MCF 10A (cell line): Measurements from ENCODE around the gene SLC39A3. TPM values are rescaled to one million over a fixed set of nuclear protein-coding genes. Genes with fewer than 3 reads are reported as not detected.

Source experiments
- BruUV-seq: library from RNA; stranded (reverse); fragments of 400-500 nt; replicated peaks from 2 replicates; lab custom pipeline; 2021; lab: Mats Ljungman, UMichigan
- CTCF ChIA-PET: fragments of 300-600 bp; sonication (Branson Sonifier 250); formaldehyde crosslinking; extraction: SDS; loops from one replicate; lab custom pipeline; 2021; ENCODE audit warnings: antibody characterized with exemption, inconsistent platforms; lab: Yijun Ruan, JAX
- POLR2A ChIA-PET: fragments of 300-600, 350-650 bp; sonication (Branson Sonifier 250); formaldehyde crosslinking; extraction: SDS; loops from one replicate; lab custom pipeline; 2020; ENCODE audit warnings: antibody characterized with exemption, inconsistent platforms; lab: Yijun Ruan, JAX
- DNase-seq: peaks from one replicate; pipeline ENCODE4 v3.0.0-alpha.2; 2018; ENCODE audit not compliant: unreplicated experiment
- H3K27ac Mint-ChIP-seq: one replicate; pipeline ENCODE4 v1.8.0; 2022; ENCODE audit warnings: mild to moderate bottlenecking, low read depth, mixed read lengths; ENCODE audit not compliant: unreplicated experiment
- H3K27me3 Mint-ChIP-seq: one replicate; pipeline ENCODE4 v1.8.0; 2022; ENCODE audit warnings: mixed read lengths; ENCODE audit not compliant: insufficient read depth, unreplicated experiment
- H3K36me3 Mint-ChIP-seq: one replicate; pipeline ENCODE4 v1.8.0; 2022; ENCODE audit warnings: mild to moderate bottlenecking, moderate library complexity, mixed read lengths; ENCODE audit not compliant: insufficient read depth, unreplicated experiment
- H3K4me1 Mint-ChIP-seq: one replicate; pipeline ENCODE4 v1.8.0; 2022; ENCODE audit warnings: mixed read lengths; ENCODE audit not compliant: insufficient read depth, unreplicated experiment
- H3K4me3 Mint-ChIP-seq: one replicate; pipeline ENCODE4 v1.8.0; 2022; ENCODE audit warnings: mild to moderate bottlenecking, moderate library complexity, mixed read lengths; ENCODE audit not compliant: unreplicated experiment
- H3K9me3 Mint-ChIP-seq: one replicate; pipeline ENCODE4 v1.8.0; 2022; ENCODE audit warnings: mixed read lengths; ENCODE audit not compliant: unreplicated experiment
- intact Hi-C: fragments of 100-400 bp; cut with micrococcal nuclease; formaldehyde crosslinking; loops from 2 replicates; pipeline ENCODE4 v1.14.1; 2022
- total RNA-seq: library from RNA; stranded (reverse); gene quantifications from 2 replicates; pipeline ENCODE4 v1.2.3, GENCODE V29; 2022
- TF ChIP-seq, protein P1 (sequence below): fragments of 200-600 bp; IDR thresholded peaks from one replicate; pipeline ENCODE4 v1.8.0; 2022; ENCODE audit warnings: antibody characterized with exemption, mild to moderate bottlenecking; ENCODE audit not compliant: unreplicated experiment

The SLC39A3 gene
- total RNA-seq, 1 experiment from 2014 or later = 21.3 TPM

DNA sequence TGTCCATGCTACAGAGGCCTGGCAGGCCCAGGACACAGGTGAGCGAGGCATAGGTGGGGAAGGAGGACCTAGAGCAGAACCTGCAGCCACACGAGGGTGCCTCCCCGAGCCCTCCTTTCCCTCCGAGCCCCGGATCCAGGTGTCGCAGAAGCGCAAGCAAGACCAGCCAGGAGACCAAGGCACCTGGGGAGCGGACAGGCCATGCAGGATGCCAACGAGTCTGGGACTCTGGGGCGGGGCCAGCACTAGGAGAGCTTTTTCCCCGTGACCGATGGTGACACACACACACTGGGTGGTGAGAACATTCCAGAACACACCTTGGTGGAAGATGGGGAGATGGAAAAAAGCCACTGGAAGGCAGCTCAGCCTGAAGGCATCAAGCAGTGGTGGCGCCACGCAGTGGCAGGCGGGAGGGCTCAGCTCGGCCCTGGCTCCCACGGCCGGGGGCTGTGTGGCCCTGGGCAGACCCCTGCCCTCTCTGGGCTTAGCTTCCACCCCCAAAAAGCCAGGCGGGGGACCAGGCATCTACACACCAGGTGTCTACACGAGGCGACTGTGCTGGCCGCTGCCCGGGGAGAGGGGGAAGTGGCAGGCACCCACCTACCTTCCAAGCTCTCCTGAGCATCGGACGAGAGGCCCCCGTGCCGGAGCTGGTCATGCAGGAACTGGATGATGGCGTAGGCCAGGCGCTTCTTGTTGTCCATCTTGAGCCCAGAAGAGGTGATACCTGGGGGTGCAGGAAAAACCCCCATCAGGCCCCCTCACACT, 28.7 kb upstream of the SLC39A3 start:
- ChIA-PET POLR2A (no interaction called here), CTCF (interaction anchor here (1.5 to 1.6 kb wide), 2 partner anchors 19 to 121 kb away, joined by 5 to 6 read pairs; no protein-coding TSS in a partner anchor)
- H3K4me1 Mint-ChIP-seq = no peaks in the 10 kb centered on the region
- peaks cover 54% of the 10 kb centered on the region for H3K36me3 Mint-ChIP-seq
- intact Hi-C loops = no loop called here
- H3K27me3 Mint-ChIP-seq = no peaks in the 10 kb centered on the region
- no peak overlapping the region for H3K4me3 Mint-ChIP-seq
- DNase-seq = no peak
- no TSS peak for BruUV-seq
- no peaks in the 10 kb centered on the region for H3K9me3 Mint-ChIP-seq
- no peak overlapping the region for H3K27ac Mint-ChIP-seq
- TF ChIP-seq, protein P1, sequence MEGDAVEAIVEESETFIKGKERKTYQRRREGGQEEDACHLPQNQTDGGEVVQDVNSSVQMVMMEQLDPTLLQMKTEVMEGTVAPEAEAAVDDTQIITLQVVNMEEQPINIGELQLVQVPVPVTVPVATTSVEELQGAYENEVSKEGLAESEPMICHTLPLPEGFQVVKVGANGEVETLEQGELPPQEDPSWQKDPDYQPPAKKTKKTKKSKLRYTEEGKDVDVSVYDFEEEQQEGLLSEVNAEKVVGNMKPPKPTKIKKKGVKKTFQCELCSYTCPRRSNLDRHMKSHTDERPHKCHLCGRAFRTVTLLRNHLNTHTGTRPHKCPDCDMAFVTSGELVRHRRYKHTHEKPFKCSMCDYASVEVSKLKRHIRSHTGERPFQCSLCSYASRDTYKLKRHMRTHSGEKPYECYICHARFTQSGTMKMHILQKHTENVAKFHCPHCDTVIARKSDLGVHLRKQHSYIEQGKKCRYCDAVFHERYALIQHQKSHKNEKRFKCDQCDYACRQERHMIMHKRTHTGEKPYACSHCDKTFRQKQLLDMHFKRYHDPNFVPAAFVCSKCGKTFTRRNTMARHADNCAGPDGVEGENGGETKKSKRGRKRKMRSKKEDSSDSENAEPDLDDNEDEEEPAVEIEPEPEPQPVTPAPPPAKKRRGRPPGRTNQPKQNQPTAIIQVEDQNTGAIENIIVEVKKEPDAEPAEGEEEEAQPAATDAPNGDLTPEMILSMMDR = no peak

DNA sequence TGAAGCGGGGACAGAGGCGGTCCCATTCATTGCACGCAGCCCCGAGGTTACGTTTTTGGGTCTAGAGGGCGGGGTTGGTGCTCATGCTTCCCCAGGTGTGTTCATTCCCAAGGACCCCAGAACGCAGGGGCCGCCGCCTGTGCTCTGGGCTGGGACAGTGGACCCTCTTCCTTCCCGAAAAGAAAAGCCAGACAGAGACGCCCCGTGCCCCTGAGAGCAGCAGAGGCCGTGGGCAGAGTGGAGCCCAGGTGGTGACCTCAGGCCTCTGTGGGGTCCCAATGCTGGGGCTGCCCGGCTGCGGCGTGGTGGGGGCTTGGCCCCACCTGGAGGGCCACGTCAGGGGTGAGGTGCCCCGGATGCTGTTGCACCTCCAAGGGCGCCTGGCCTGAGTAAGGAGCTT, 27.9 kb upstream of the SLC39A3 start:
- ChIA-PET POLR2A (interaction anchor here (1.0 kb wide), 1 partner anchor 234 kb away, joined by 3 read pairs; no protein-coding TSS in a partner anchor), CTCF (interaction anchor here (1.5 kb wide), 1 partner anchor 120 kb away, joined by 6 read pairs; no protein-coding TSS in a partner anchor)
- intact Hi-C loops = no loop called here
- Mint-ChIP-seq H3K4me1 (no peaks in the 10 kb centered on the region), H3K27me3 (no peaks in the 10 kb centered on the region), H3K4me3 (no peak overlapping the region), H3K27ac (peak overlapping the region; percentile 35), H3K9me3 (no peaks in the 10 kb centered on the region), H3K36me3 (peaks cover 61% of the 10 kb centered on the region)
- TF ChIP-seq, protein P1 = no peak
- DNase-seq = no peak
- BruUV-seq = no TSS peak

- ChIA-PET POLR2A (interaction anchor here (1.0 kb wide), 1 partner anchor 233 kb away, joined by 3 read pairs; no protein-coding TSS in a partner anchor), CTCF (interaction anchor here (0.6 kb wide), 1 partner anchor 614 kb away, joined by 3 read pairs; no protein-coding TSS in a partner anchor)
- Mint-ChIP-seq H3K4me1 (no peaks in the 10 kb centered on the region), H3K36me3 (peaks cover 67% of the 10 kb centered on the region), H3K9me3 (no peaks in the 10 kb centered on the region), H3K27me3 (no peaks in the 10 kb centered on the region), H3K4me3 (no peak overlapping the region), H3K27ac (no peak overlapping the region)
- TF ChIP-seq, protein P1 = no peak
- no TSS peak for BruUV-seq
- intact Hi-C loops = no loop called here
- DNase-seq = no peak
Measured at GRCh38 chr19:2766594-2767372, 27.0 kb upstream of the SLC39A3 start.

DNA sequence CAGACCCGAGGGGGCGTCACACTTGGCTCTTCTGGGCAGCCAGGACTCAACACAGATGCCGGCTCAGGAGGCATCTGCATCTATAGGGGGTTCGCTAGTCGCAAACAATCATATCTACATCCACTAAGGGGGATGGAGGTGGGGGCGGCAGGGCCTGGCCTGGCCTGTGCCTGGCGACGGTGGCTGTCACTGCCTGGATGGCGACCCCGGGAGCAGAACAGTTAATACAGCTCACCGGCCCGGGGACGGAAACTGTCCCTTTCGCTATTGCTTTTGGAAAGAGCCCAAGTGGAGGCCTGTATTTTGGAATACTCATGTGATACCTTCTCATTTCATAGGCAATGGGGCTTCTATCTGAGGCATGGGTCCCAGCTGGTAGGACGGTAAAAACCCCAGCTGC, 25.6 kb upstream of the SLC39A3 start:
- CTCF ChIA-PET = interaction anchor here (0.6 kb wide), 1 partner anchor 791 kb away, joined by 3 read pairs; no protein-coding TSS in a partner anchor
- H3K4me3 Mint-ChIP-seq = no peak overlapping the region
- intact Hi-C loops = no loop called here
- no peaks in the 10 kb centered on the region for H3K4me1 Mint-ChIP-seq
- H3K27me3 Mint-ChIP-seq = no peaks in the 10 kb centered on the region
- POLR2A ChIA-PET = interaction anchor here (0.8 kb wide), 1 partner anchor 25 kb away, joined by 3 read pairs; the partner anchor contains the start of gene SLC39A3
- no peak for DNase-seq
- no peak overlapping the region for H3K27ac Mint-ChIP-seq
- H3K36me3 Mint-ChIP-seq = peaks cover 74% of the 10 kb centered on the region
- H3K9me3 Mint-ChIP-seq = no peaks in the 10 kb centered on the region
- no TSS peak for BruUV-seq
- TF ChIP-seq, protein P1 = no peak
